Hematopoietic multipotent progenitor cell treated with erythropoietin and hydrocortisone succinate and interleukin-3 and kit ligand, for 8 days (in vitro differentiated cells): Measurements from ENCODE around the gene JAK1.

Source experiments
- DNase-seq: peaks from one replicate; pipeline ENCODE4 v3.0.0-alpha.2; 2015

JAK1 gene

DNA sequence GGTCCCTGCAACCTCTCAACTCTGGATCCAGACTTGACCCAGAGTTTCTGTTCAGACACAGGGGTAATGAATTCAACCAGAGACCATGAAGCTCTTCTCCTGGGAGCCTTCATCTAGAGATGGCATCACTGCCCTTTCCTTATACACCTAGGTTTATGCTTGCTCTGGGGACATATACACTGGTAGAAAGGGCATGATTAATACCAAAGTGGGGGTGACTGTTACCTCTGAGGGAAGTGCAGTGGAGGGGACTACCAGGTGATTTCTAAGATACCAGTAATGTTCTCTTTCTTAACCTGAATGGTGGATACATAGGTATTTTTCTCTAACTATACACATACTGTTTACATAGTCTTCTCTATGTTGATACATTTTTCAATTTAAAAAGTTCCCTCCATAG is 48.4 kb downstream of the JAK1 start:
- DNase-seq = no peak

GRCh38 chr1:64917328-64917861 is 49.0 kb downstream of the JAK1 start:
- DNase-seq = no peak

DNA sequence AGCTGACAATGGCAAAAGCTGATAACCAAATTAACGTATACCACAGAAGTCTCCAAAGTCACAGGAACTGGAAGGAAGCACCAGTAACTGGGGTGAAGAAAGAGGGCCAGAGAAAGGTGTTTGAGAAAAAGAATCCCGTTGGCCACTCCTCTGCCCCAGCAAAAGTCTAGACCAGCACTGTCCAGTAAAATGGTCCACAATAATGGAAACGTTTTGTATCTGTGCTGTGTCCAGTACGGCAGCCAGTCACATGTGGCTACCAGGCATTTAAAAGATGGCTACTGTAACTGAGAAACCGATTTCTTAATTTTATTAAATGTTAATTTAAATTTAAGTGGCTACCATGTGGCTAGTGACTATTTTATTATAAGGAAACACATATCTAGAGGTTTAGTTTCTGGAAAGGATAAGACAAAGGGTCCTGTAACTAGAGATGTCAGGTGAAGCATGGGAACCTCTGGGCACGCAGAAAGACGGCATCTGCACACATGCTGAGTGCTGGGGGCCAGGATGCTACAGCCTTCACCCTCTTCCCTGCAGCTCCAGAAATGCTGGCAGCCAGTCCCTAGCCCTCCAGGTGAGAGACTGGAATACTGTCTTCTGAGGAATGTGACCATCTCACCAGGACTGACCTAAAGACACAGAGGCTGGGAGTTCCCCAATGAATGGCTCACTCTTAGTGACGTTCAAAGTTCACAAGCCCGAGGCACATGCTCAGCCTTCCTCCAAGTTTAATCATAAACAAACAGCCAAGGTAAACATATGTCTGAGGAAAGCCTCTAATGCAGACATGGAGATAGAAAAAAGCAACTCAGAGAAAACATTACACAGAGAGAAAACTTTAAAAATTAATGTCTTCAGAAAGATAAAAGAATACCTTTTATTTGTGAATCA is 50.7 kb downstream of the JAK1 start:
- DNase-seq = no peak

DNA sequence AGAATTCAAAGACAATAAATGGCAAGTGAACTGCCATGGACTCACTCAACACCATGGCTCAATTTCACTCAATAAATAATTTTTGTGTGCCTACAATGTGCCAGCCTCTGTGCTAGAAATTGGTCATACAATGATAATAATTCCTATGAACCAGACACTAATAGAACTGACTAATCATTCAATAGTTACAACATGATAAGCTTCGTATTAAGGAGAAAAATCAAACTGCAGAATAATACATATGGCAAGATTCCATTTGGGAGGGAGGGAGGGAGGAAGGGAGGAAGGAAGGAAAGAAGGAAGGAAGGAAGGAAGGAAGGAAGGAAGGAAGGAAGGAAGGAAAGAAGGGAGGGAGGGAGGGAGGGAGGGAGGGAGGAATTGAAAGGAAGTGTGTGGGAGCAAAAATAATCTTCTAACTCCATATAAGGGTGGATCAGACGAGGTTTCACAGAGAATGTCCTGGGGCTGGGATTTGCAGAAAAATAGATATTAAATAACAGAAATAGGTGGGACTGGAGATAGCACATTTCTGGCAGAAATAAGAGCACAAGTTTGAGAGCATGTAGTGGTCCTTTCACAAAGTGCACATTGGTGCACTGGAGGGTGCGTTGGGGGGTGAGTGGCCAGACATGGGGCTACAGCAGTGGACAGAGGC is 52.9 kb downstream of the JAK1 start:
- no peak for DNase-seq

- DNase-seq = no peak
These were observed 54.2 kb downstream of the JAK1 start for GRCh38 chr1:64912191-64912590.

DNA sequence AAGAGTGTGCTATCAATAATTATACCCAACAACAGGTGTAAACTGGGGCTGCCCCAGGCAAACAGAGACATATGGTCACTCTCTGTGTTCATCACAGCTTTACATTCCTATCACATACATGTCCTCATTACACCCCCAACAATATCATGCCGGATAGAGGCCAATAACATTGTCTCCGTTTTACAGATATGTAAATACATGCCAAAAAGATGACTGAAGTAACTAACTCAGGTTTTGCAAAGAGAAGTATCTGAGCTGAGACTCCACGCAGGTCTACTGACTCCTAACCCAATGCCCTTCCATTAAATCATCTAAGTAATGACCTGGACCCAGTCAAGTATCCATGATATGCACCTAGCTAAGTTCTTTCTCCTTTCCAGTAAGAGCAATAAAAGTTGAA is 55.0 kb downstream of the JAK1 start:
- DNase-seq = no peak

DNA sequence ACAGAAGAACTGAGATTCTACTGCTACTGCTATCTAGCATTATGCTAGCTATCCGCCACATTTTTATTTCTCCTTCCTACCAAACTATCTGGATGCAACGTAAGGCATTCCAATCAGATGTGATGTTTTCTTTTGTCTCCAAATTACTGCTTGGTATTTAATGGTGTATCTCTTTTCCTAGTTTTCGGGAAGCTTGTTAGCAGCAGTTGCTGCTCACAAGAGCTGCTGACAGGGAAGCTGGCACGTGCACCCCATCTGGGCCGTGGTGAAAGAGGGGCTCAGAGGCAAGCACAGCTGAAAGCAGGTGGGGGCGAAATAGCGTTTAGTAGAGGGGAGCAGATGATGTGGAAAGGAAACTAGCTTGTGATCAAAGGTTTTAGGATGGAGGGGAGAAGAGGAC is 57.3 kb downstream of the JAK1 start:
- DNase-seq = no peak

DNA sequence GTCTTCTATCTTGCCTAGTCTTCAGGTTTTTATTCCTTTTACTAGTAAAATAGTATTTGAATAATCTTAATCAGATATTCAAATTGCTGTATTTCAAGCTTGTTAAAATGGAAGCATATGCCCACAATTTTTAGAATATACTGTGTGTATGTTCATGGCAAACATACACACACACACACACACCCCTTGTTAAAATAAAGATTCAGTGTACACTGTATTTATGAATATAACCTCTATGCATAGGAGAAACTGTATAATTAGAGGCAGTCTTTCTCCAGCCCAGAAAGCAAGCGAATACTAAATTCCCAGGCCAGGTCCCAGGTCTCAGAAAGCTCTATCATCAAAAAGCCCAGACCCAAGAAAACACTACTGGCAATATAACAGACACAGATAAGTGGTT is 57.8 kb downstream of the JAK1 start:
- no peak for DNase-seq

DNA sequence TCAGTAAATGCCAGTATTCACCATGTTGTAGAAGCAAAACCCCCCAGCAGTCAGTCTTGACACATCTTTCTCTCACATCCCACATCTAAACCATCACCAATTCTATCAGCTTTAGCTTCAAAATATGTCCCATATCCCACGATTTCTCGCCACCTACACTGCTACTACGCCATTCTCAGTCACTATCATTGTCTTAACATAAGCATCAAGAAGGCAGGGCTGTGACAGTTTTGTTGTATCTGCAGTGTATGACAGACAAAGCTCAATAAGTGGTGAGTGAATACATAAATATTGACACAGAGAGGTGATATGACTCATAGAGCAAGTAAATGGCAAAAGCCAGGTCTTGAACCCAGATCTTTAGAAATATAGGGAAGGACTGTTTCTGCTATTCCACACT is 59.9 kb downstream of the JAK1 start:
- DNase-seq = no peak

DNA sequence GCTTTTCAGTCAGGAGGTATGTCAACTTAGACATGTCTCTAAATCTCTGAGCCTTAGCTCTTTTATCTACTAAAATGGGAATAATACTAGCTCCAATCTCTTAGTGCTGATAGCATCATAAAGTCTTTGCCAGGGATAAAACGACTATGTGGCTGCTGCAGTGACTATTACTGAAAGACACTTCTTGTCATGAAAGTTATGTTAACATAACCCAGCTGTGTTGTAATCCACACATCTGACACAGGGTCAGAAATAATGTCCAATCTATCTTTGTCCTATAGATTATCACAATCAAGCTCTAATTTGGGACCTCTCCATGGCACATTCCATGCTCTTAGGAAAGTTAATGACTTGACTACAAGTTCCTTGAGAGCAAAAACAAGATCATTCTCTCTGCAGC is 62.8 kb downstream of the JAK1 start:
- DNase-seq = no peak

GRCh38 chr1:64901663-64902062 is 64.7 kb downstream of the JAK1 start:
- DNase-seq = no peak

GRCh38 chr1:64900916-64901315 is 65.4 kb downstream of the JAK1 start:
- DNase-seq = no peak

- DNase-seq = peak; percentile 49
These were observed 68.1 kb downstream of the JAK1 start for GRCh38 chr1:64898107-64898861.

GRCh38 chr1:64896551-64896950 is 69.8 kb downstream of the JAK1 start:
- no peak for DNase-seq

DNA sequence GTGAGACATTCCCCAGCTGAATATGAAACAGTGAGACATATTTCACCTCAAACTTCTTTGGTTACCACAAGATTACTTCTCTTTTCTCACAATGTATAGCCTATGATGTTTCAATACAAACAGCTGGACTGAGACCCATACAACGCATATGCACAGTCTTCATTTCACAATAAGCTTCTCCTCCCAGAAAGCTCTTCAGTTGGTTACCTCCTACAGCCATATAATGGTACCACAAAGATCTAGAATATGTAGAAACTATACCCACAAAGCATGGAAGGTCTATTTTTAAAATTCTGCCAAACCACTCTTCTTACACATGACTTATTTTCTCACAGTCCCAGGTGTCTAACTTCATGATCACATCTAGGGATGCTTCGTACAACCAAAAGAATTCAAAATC is 70.8 kb downstream of the JAK1 start:
- peak; percentile 10 for DNase-seq

DNA sequence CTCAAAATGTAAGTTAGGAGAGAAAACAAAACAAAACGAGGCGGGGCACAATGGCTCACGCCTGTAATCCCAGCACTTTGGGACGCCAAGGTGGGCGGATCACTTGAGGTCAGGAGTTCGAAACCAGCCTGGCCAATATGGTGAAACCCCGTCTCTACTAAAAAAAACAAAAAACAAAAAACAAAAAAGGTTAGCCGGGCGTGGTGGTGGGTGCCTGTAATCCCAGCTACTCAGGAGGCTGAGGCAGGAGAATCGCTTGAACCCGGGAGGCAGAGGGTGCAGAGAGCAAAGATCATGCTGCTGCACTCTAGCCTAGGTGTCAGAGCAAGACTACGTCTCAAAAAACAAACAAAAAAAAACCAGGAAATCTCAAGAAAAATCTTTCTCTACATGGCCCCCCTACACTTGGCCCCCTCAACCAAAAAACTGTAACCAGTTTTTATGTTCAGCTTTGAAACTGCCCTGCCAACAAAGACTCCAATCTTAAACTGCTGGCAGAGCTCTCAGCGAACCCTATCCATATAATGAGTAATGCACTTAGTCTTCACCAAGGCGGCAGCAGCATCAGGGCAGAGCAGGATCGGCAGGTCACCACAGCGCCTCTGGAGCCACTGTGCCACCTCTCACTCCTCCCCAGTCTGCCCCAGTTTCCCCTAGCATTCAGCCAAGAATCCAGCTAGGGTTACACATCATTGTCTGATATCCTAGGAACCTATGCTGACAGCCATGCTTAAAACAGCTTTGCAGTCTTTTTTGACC is 71.7 kb downstream of the JAK1 start:
- no peak for DNase-seq

DNA sequence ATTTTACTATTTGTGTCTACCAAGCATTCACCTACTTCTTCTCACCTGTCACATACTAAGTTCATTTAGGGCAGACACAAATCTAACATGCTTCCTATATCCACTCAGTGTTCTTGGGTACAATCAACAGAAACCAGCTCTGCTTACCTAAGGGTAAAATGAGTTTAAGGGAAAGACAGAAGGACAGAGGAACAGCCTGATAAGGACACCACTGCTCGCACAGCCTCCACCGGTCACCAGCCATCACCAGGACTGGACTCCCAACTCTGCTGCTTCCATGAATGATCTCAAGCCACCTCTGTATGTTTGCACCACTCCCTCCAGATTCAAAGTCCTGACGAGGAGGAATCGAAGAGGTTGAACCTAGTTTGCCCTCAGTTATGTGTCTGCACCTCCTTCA is 72.4 kb downstream of the JAK1 start:
- no peak for DNase-seq

DNA sequence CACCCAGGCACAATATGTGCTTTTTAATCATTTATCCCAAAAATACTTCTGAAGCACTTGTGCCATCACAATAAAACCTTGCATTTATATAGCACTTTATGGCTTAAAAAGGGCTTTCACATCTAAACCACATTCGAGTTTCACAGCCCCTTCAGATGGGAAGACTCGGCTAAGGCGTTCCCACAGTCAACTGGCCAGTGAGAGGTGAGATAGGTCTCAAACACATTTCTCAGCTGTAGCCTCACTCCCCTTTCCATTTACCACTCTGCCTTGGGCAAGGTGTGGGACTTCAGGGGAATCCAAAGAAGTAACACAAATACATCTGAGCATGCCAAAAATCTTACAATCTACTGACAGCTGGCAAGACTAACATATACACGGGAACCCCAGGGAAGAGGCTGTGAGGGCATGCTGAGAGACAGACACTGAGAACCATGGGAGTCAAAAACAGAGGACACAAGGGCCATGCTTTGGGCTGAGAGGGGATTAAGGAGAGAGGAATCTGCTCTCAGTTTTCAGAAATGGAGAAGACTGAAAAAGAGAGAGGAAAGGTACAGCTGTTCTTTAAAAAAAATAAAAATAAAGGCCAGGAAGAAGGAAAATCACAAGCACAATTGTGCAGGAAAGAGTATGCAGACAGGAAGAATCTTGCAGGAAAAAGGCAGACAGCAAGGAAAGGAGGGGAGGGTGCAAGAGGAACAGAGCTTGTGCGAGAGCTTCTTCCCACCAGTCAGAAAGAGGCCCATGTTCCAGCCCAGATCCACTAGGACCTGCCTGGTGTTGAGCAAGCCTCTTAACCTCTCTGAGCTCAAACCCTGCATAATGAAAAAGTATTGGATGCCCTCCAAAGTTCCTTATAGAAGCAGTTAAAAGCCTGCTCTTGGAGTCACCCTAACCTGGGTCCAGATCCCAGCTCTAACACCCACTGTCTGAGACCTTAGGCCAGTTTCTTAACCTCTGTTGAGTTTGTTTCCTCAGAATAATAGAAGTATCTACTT is 73.5 kb downstream of the JAK1 start:
- DNase-seq = no peak

- DNase-seq = no peak
These were observed 74.9 kb downstream of the JAK1 start for GRCh38 chr1:64891448-64891825.

- no peak for DNase-seq
These were observed 75.5 kb downstream of the JAK1 start for GRCh38 chr1:64890699-64891447.
